SK-N-SH (cell line): ENCODE measurements around the gene ARMH4.

ENCODE experiments used
- CTCF ChIP-seq: fragments of 200-600 bp; sonication (generic); IDR thresholded peaks from 2 replicates; pipeline ENCODE4 v1.6.1; 2017; ENCODE audit warnings: antibody characterized with exemption, mild to moderate bottlenecking, moderate library complexity
- EP300 ChIP-seq, 2 experiments: IDR thresholded peaks; 2 replicates each; pipeline versions ENCODE4 v1.4.0 to v1.6.1; 2012; ENCODE audit warnings: borderline replicate concordance in 1 of 2, low read depth in 1 of 2, low read length in 1 of 2
- FOXM1 ChIP-seq: IDR thresholded peaks from 2 replicates; pipeline ENCODE4 v1.4.0; 2012; ENCODE audit warnings: low read depth, mild to moderate bottlenecking
- MAX ChIP-seq: IDR thresholded peaks from 2 replicates; pipeline ENCODE4 v1.4.0; 2012; ENCODE audit warnings: low read depth
- MEF2A ChIP-seq: IDR thresholded peaks from 2 replicates; pipeline ENCODE4 v1.4.0; 2012; ENCODE audit warnings: low read depth, borderline replicate concordance
- POLR2AphosphoS5 ChIP-seq: IDR thresholded peaks from 2 replicates; pipeline ENCODE4 v1.6.1; 2012; ENCODE audit warnings: low read depth, low read length
- RAD21 ChIP-seq: IDR thresholded peaks from 2 replicates; pipeline ENCODE4 v1.6.1; 2012; ENCODE audit warnings: mild to moderate bottlenecking, low read length
- REST ChIP-seq: IDR thresholded peaks from 2 replicates; pipeline ENCODE4 v1.6.1; 2012; ENCODE audit warnings: mild to moderate bottlenecking, low read depth, low read length, moderate library complexity
- SIN3A ChIP-seq: IDR thresholded peaks from 2 replicates; pipeline ENCODE4 v1.6.1; 2012; ENCODE audit warnings: low read depth, mild to moderate bottlenecking, low read length, moderate library complexity, borderline replicate concordance
- TEAD4 ChIP-seq: IDR thresholded peaks from 2 replicates; pipeline ENCODE4 v1.4.0; 2012; ENCODE audit warnings: mild to moderate bottlenecking, borderline replicate concordance; ENCODE audit not compliant: insufficient read depth
- USF2 ChIP-seq: fragments of 150-350 bp; IDR thresholded peaks from 2 replicates; pipeline ENCODE4 v1.6.1; 2017; ENCODE audit warnings: antibody characterized with exemption, low read length, low read depth, borderline replicate concordance

- TF ChIP-seq EP300 (IDR thresholded peaks at IDR 0.05; ENCODE audit: borderline replicate concordance in 1 of 2, low read depth in 1 of 2, low read length in 1 of 2) (no peak), FOXM1 (no peak), RAD21 (no peak), CTCF (no peak), USF2 (no peak), REST (no peak), POLR2AphosphoS5 (no peak), MEF2A (no peak), TEAD4 (no peak), MAX (no peak), SIN3A (no peak)
These were observed 43.3 kb downstream of the ARMH4 start for GRCh38 chr14:58108717-58109116.
